Nephron (organoid): Measurements from ENCODE around the gene CSF2RB.
A peak's percentile ranks its signal among the peaks of the same experiment; 100 is the strongest.

Experiments used
- H3K27ac Mint-ChIP-seq, 3 experiments: 2 replicates each; pipeline ENCODE4 v1.8.0; 2020; ENCODE audit warnings: mixed read lengths in 3 of 3, mild to moderate bottlenecking in 2 of 3, moderate library complexity in 1 of 3
- H3K27me3 Mint-ChIP-seq: 2 replicates; pipeline ENCODE4 v1.8.0; 2021; ENCODE audit warnings: low read depth, mild to moderate bottlenecking, moderate library complexity, mixed read lengths
- H3K36me3 Mint-ChIP-seq: 2 replicates; pipeline ENCODE4 v1.8.0; 2020; ENCODE audit warnings: low read depth, mixed read lengths
- H3K4me1 Mint-ChIP-seq: 2 replicates; pipeline ENCODE4 v1.8.0; 2020; ENCODE audit warnings: mixed read lengths
- H3K4me3 Mint-ChIP-seq, 3 experiments: 2 replicates each; pipeline ENCODE4 v1.8.0; 2020; ENCODE audit warnings: mild to moderate bottlenecking in 3 of 3, mixed read lengths in 3 of 3, moderate library complexity in 2 of 3
- H3K9me3 Mint-ChIP-seq: 2 replicates; pipeline ENCODE4 v1.8.0; 2020; ENCODE audit warnings: mixed read lengths
- TF ChIP-seq, protein P1 (sequence below), 3 experiments: fragments of 200-600 bp; sonication (generic); IDR thresholded peaks; one replicate each; pipeline ENCODE4 v1.5.0; 2021; ENCODE audit warnings: antibody characterized with exemption in 3 of 3; ENCODE audit not compliant: unreplicated experiment in 3 of 3

CSF2RB gene

DNA sequence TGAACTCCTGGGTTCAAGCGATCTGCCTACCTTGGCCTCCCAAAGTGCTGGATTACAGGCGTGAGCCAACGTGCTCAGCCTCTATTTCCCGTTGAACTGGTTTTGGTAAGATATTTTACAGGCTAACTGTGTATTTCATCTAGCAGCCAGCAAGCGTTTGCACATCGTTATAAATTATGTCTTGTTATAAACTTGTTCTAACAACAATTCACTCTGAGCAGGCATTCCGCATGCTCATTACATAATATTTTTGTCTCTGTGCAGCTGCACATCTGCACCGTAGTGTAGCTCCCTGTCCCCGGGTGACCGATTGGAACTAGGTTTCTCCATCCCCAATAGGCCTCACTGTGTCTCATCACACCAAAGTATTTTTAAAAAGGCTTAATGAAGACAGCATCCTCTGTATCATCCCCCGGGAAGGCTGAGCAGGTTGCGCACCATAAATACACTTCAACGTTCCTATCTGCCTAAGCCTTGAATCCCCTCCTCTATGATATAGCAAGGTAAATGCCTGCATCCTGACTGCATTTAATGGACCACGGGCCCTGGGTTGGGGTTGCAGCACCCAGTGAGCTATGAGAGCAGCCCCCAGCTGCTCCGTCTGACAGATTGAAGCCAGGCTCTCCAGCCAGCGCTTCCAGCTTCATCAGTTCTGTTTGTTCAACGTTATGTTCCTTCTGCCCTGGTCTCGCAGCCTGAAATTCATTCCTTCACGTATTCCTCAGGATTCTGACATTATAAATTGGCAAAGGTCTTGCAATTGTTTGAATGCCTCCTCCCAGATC, 58.1 kb downstream of the CSF2RB start:
- Mint-ChIP-seq H3K27me3 (peaks cover 13% of the 10 kb centered on the region), H3K9me3 (no peaks in the 10 kb centered on the region), H3K27ac (no peak overlapping the region), H3K4me1 (no peaks in the 10 kb centered on the region), H3K4me3 (no peak overlapping the region), H3K36me3 (no peaks in the 10 kb centered on the region)
- TF ChIP-seq, protein P1, sequence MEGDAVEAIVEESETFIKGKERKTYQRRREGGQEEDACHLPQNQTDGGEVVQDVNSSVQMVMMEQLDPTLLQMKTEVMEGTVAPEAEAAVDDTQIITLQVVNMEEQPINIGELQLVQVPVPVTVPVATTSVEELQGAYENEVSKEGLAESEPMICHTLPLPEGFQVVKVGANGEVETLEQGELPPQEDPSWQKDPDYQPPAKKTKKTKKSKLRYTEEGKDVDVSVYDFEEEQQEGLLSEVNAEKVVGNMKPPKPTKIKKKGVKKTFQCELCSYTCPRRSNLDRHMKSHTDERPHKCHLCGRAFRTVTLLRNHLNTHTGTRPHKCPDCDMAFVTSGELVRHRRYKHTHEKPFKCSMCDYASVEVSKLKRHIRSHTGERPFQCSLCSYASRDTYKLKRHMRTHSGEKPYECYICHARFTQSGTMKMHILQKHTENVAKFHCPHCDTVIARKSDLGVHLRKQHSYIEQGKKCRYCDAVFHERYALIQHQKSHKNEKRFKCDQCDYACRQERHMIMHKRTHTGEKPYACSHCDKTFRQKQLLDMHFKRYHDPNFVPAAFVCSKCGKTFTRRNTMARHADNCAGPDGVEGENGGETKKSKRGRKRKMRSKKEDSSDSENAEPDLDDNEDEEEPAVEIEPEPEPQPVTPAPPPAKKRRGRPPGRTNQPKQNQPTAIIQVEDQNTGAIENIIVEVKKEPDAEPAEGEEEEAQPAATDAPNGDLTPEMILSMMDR (IDR thresholded peaks at IDR 0.05; ENCODE audit: unreplicated experiment in 3 of 3) = no peak

DNA sequence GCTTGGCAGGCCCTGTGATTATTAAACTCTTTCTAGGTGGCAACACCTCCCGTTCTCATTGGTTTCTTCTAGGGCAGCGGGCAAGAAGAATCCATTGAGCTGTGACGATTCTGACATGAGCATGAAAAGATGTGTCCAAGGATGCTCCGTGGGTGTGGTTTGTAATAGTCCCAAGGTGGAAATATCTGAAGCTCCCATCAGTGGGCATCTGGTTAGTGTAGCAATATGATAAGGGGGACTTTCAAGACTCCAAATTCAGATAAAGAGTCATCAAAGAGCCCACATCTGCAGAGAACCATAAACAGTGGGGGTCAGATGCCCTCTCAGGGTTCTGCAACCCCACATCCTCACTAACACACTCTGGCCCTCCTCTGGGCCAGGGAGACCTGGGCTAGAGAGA, 63.2 kb downstream of the CSF2RB start:
- H3K4me3 Mint-ChIP-seq = peak overlapping the region; percentile 57 to 87 (median 81)
- peaks cover 5% of the 10 kb centered on the region for H3K4me1 Mint-ChIP-seq
- no peaks in the 10 kb centered on the region for H3K9me3 Mint-ChIP-seq
- H3K27ac Mint-ChIP-seq = no peak overlapping the region
- peaks cover 23% of the 10 kb centered on the region for H3K27me3 Mint-ChIP-seq
- TF ChIP-seq, protein P1 (IDR thresholded peaks at IDR 0.05; ENCODE audit: unreplicated experiment in 3 of 3) = no peak
- H3K36me3 Mint-ChIP-seq = no peaks in the 10 kb centered on the region

DNA sequence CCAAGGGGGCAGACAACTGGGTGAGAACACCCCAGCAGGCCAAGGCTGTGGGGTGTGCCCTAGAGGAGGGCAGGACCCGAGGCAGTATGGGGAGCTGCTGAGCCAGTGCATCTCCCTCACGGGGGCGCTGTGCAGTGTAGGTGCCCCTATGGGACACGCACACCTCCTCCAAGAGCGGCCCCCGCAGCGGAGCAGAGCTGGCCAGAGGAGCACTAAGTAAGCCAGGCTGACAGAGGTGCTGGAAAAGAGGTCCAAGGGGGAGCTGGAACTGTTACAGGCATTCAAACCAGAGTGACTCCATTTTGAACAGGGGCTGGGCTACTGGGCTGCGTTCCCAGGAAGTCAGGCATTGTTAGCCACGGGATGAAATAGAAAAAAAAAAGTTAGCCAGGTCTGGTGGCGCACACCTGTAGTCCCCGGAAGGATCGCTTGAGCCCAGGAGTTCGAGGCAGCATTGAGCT, 64.0 kb downstream of the CSF2RB start:
- no peaks in the 10 kb centered on the region for H3K9me3 Mint-ChIP-seq
- H3K36me3 Mint-ChIP-seq = no peaks in the 10 kb centered on the region
- H3K27ac Mint-ChIP-seq = peak overlapping the region in 2 of 3 experiments; percentile 26 to 77
- TF ChIP-seq, protein P1 (IDR thresholded peaks at IDR 0.05; ENCODE audit: unreplicated experiment in 3 of 3) = peak in 2 of 3 experiments; percentile 9 to 10
- H3K27me3 Mint-ChIP-seq = peaks cover 28% of the 10 kb centered on the region
- peak overlapping the region; percentile 71 to 87 (median 81) for H3K4me3 Mint-ChIP-seq
- H3K4me1 Mint-ChIP-seq = peaks cover 5% of the 10 kb centered on the region

DNA sequence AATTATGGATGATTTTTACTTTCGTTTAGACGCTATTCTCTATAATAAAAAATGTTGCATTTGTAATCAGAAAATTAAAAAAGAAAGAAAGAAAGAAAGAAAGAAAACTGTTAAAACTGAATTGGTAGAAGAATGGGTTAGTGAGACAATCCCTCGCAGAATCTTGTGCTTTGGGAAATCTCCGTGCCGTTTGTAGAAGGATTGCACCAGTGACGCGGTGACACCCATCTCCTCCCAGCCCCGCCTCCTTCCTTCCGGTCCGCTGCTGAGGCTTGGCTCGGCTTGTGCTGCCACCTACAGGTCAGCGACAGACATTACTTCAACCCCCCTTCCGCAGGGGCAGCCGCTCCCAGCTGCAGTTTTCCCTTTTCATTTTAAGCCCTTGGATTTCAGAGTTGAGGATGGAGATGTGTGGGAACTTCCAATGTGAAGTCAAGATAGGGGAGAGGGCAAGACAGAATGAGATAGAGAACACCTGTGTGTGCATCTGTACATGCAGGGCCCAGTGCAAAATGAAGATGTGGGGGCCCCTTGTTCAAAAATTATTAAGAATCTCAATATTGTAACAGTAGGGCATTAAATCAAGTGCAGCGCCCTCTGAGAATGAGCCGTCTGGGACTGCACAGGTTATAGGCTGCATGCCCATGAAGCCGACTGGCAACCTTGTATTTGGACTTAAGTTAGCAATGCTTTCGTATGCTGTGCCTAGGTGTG, 64.7 kb downstream of the CSF2RB start:
- Mint-ChIP-seq H3K9me3 (no peaks in the 10 kb centered on the region), H3K4me1 (peaks cover 5% of the 10 kb centered on the region), H3K27me3 (peaks cover 28% of the 10 kb centered on the region)

DNA sequence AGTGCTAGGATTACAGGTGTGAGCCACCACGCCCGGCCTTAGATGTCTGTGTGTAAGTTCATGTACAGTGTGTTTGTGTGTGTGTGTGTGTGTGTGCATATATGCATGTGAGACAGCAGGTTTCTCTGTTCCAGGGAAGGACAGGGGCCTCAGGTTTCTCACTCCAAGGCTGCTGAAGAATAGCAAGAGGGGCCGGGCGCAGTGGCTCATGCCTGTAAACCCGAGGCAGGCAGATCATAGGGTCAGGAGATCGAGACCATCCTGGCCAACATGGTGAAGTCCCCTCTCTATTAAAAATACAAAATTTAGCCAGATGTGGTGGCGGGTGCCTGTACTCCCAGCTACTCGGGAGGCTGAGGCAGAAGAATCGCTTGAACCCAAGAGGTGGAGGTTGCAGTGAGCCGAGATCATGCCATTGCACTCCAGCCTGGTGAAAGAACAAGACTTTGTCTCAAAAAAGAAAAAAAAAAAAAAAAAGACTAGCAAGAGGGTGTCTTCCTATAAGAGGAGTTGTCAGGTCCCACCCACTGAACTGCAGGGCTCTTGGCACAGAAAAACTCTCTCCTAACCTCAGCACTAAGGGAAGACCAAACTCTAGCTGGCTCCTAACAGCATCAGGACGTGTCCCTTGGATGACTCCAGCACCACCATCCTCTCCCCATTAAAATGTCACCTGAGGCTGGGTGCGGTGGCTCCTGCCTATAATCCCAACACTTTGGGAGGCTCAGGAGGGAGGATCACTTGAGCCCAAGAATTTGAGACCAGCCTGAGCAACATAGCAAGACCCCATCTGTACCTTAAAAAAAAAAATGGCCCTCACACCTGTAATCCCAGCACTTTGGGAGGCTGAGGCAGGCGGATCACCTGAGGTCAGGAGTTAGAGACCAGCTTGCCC, 65.8 kb downstream of the CSF2RB start:
- Mint-ChIP-seq H3K9me3 (no peaks in the 10 kb centered on the region), H3K4me1 (peaks cover 5% of the 10 kb centered on the region), H3K4me3 (no peak overlapping the region), H3K36me3 (no peaks in the 10 kb centered on the region), H3K27ac (no peak overlapping the region), H3K27me3 (peaks cover 24% of the 10 kb centered on the region)
- TF ChIP-seq, protein P1 (IDR thresholded peaks at IDR 0.05; ENCODE audit: unreplicated experiment in 3 of 3) = no peak

More for the DNA sequence above, 64.7 kb downstream of the CSF2RB start:
- peak overlapping the region in 1 of 3 experiments; percentile 1 for H3K27ac Mint-ChIP-seq
- H3K36me3 Mint-ChIP-seq = no peaks in the 10 kb centered on the region
- peak overlapping the region; percentile 71 to 87 (median 81) for H3K4me3 Mint-ChIP-seq
- TF ChIP-seq, protein P1 (IDR thresholded peaks at IDR 0.05; ENCODE audit: unreplicated experiment in 3 of 3) = peak; percentile 96 to 98 (median 97)
